ENCODE data around the gene TEX38.
"Not testable (repeated sequence)": the region's sequence is repeated elsewhere in the genome, so short reads cannot be mapped to it uniquely, and the experiment has no call there.

Gene TEX38

GRCh38 chr1:46691997-46692790, 20.5 kb downstream of the TEX38 start:
- DNase-seq (ENCODE audit: low read depth) = no peak
- H3K4me3 ChIP-seq (ENCODE audit: control insufficient read depth, low read depth, low read length) = no peak overlapping the region
- peak; percentile 22 for TF ChIP-seq CTCF (IDR thresholded peaks at IDR 0.05; ENCODE audit: control insufficient read depth, insufficient read depth, low read depth, low read length, missing control alignments)

- no peak overlapping the region for H3K4me3 ChIP-seq (ENCODE audit: control insufficient read depth, low read depth, low read length)
- TF ChIP-seq CTCF (IDR thresholded peaks at IDR 0.05; ENCODE audit: control insufficient read depth, insufficient read depth, low read depth, low read length, missing control alignments) = no peak
- DNase-seq (ENCODE audit: low read depth) = no peak
These were observed 21.4 kb downstream of the TEX38 start for GRCh38 chr1:46692811-46693770.

GRCh38 chr1:46694676-46695075, 23.0 kb downstream of the TEX38 start:
- not testable (repeated sequence) for DNase-seq (ENCODE audit: low read depth); H3K4me3 ChIP-seq (ENCODE audit: control insufficient read depth, low read depth, low read length)

DNA sequence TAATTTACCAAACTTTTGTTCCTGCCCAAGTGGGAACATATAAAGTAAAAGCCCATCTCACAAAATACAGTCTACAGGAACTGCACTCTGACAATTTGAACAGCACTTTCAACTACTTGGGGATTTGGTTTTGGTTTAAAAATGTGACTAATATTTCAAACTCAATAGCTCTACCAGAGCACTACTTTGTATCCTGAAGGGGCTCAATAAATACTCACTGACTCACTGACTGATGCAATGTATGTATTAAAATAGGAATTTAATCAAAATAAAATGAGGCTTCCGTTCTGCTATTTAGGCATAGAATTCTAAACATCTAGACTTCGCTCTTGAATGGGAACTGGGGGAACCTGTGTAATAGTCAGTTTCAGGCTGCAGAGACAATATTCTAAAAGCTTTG, 25.4 kb downstream of the TEX38 start:
- no peak for TF ChIP-seq CTCF (IDR thresholded peaks at IDR 0.05; ENCODE audit: control insufficient read depth, insufficient read depth, low read depth, low read length, missing control alignments)
- DNase-seq (ENCODE audit: low read depth) = no peak
- no peak overlapping the region for H3K4me3 ChIP-seq (ENCODE audit: control insufficient read depth, low read depth, low read length)

DNA sequence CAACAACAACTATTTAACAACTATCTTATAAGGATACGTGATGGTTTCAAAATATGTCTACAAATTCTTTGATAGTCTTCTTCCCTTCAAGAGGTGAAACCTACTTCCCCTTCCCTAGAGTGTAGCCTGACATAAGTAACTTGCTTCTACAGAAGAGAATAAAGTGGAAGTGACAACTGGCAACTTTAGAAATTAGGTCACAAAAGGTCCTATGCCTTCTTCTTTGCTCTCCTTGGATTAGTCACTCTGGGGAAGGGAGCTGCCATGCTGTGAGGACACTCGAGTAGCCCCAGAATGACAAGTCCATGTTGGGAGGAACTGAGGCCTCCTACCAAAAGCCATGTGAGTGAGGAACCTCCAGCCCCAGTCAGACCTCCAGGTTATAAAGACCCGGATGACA, 28.0 kb downstream of the TEX38 start:
- TF ChIP-seq CTCF (IDR thresholded peaks at IDR 0.05; ENCODE audit: control insufficient read depth, insufficient read depth, low read depth, low read length, missing control alignments) = no peak
- no peak overlapping the region for H3K4me3 ChIP-seq (ENCODE audit: control insufficient read depth, low read depth, low read length)
- no peak for DNase-seq (ENCODE audit: low read depth)

- H3K4me3 ChIP-seq (ENCODE audit: control insufficient read depth, low read depth, low read length) = no peak overlapping the region
- DNase-seq (ENCODE audit: low read depth) = no peak
- no peak for TF ChIP-seq CTCF (IDR thresholded peaks at IDR 0.05; ENCODE audit: control insufficient read depth, insufficient read depth, low read depth, low read length, missing control alignments)
These were observed 32.4 kb downstream of the TEX38 start for GRCh38 chr1:46703927-46704641.
